Stimulated activated CD8-positive, alpha-beta memory T cell treated with anti-CD3 and anti-CD28 coated beads, Interleukin-4, amount 100 ng/mL, for 4 hours (primary cell): ENCODE measurements around the gene HSPA14.
"Not testable (repeated sequence)": the region's sequence is repeated elsewhere in the genome, so short reads cannot be mapped to it uniquely, and the experiment has no call there.

ENCODE experiments used
- DNase-seq, 2 donors: peaks; one replicate each; pipeline ENCODE4 v3.0.0-alpha.2; 2020; ENCODE audit warnings: low read depth in 2 of 2, low spot score in 1 of 2

The HSPA14 gene

DNA sequence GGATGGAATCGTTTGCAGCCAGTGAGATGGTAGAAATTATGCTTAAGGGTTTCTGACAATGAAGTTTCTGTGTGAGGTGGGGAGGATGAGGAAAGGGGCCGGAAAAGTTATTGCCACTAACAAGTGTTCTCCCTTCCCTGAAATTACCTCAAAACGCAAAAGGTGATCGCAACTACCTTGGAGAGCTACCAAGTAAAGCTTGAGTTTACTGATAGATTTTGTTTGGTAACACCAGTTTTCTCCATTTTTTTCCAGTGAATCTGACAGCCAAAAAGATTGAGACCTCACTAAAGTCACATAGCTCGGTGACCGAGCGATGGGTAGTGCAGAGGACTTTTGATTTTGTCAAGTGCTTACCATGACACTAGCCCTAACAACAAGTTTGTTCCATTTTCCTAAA lies 42.1 kb downstream of the HSPA14 start:
- no peak for DNase-seq

DNA sequence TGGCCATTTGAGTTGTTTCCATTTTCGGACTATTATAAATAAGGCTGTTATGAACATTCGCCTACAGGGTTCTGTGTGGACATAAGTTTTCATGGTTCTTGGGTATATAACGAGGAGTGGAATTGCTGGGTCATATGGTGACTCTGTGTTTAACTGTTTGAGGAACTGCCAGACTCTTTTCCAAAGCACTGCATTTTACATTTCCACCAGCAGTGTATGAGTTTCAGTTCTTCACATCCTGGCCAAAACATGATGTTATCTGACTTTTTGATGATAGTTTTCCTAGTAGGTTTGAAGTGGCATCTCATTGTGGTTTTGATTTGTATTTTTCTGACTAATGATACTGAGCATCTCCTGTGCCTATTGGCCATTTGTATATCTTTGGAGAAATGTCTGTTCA lies 46.0 kb downstream of the HSPA14 start:
- DNase-seq, result no peak

DNA sequence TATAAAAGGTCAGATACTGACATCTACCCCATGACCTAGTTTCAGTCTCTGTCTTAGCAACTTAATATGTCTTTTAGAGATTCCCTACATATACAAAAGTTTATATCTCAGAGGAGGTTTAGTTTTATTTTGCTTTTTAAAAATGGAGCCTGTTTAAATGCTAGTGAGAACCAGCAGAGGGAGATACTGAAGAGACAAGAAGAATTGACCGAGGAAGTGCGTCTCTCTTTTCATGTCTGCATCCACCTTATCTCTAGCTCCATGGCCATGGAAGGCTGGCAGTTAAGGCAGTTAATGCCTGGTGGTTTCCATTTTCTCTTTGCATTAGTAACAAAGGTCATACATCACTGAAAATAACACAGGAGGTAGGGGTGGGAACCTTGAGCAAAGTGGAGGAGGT lies 51.2 kb downstream of the HSPA14 start:
- DNase-seq, result no peak

DNA sequence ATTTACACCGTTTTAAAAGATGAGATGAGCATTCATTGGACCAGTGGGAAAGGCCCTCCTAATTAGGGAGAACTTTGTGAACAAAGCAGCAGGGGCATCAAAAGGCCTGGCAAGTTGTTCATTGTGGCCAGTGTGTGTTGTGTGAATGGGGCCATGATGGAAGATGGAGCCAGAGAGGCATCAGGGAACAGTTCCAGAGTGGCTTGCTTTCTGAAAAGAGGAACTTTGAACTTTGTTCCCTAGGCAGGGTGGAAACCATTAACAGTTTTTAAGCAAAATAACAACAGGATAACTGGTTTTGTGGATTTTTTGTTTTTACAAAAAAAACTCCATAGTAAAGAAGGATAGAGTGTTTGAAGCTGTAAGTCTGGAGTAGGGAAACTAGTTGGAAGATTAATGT lies 53.0 kb downstream of the HSPA14 start:
- no peak for DNase-seq

DNA sequence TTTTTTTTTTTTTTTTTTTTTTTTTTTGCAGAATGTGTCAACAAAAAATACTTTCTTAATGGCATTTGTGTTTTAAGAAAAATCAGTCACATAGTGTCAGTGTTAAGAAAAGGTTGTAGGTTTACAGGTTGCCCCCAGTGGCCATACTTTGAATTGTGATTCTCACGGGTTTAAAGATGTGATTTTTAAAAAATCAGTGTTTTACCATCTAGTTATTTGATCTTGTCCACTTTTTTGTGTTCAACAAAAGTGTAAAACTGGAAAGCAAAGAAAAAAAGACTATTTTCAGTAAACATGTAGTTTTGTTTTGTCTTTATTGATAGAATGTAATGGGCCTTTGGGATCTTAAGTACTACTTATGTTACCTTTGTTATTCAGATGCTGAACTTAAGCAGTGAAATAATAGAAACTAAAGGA lies 66.2 kb downstream of the HSPA14 start:
- DNase-seq, result no peak

- no peak for DNase-seq
These were observed 66.8 kb downstream of the HSPA14 start for GRCh38 chr10:14904864-14905263.

DNA sequence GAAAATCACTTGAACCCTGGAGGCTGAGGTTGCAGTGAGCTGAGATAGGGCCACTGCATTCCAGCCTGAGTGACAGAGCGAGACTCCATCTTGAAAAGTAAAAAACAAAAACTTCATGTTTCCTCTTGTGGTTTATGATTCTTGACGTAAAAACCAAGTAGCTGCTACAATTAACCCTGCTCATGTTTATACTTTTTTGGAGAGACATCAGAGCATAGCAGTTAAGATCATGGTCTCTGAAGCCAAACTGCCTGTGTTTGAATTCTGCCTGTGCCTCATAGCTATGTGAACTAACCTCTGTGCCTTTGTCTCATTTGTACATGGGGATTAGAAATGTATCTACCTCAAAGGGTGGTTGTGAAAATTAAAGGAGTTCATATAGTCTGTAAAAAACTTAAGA lies 67.8 kb downstream of the HSPA14 start:
- DNase-seq, result no peak

DNA sequence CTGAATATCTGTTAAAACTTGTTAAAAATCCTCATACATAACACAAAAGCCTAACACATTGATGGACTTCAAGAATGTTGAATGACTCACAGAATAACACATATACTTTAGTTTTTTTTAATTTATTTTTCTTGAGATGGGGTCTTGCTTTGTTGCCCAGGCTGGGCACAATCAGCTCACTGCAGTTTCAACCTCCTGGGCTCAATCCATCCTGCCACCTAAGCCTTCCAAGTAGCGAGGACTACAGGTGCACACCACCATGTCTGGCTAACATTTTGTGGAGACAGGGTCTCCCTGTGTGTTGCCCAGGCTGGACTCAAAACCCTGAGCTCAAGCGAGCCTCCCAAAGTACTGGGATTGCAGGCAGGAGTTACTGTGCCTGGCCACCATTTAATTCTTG lies 68.7 kb downstream of the HSPA14 start:
- DNase-seq, result no peak

DNA sequence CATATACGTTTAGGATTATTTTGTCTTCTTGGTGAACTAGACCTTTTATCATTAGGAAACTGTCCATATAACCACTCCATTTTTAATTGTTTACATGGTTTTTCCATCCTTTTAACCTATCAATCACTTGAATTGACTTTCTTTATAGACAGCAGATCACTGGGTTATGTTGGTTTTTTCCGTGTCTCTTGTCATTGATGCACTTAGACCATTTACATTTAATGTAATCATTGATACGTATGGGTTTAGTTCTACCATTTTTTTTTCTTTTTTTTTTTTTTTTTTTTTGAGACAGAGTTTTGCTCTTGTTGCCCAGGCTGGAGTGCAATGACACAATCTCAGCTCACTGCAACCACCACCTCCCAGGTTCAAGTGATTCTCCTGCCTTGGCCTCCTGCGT lies 69.5 kb downstream of the HSPA14 start:
- not testable (repeated sequence) for DNase-seq

DNA sequence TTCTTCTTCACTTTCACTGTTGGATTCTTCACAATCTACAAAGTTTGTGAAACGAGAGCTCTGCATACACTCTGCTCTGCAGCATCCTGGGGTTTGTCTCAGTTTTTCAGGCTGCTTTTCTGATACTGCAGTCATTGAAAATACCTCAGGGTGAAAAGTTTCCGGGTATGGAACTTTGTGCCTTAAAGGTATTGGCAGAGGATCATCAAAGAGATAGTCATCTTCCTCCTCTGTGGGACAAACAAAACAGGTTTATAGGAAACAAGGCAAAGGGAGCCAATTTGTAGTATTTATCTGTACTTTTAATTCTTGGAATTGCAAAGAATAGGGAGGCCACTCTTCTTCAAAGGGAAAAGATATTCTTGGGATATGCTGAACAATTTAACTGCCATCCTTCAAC lies 71.0 kb downstream of the HSPA14 start:
- no peak for DNase-seq

DNA sequence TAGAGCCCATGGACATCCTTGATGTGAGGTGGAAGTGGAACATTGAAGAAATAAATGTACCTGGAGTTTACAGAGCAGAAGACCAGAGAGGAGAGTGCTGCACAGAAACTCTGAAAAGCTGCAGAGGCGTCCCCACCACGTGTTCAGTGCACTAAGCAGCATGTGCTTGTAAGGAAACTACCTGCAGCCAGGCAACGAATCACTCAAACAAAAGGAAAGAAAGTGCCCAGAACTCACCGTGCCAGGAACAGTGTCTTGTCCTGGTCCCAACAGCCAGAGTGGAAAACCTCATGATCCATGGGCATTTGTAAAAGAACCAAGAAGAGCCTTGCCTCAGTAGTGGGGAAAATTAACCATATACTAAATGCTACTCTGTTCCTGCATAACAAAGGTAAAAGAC lies 72.8 kb downstream of the HSPA14 start:
- DNase-seq, result no peak

GRCh38 chr10:14911801-14912200 lies 73.7 kb downstream of the HSPA14 start:
- no peak for DNase-seq

DNA sequence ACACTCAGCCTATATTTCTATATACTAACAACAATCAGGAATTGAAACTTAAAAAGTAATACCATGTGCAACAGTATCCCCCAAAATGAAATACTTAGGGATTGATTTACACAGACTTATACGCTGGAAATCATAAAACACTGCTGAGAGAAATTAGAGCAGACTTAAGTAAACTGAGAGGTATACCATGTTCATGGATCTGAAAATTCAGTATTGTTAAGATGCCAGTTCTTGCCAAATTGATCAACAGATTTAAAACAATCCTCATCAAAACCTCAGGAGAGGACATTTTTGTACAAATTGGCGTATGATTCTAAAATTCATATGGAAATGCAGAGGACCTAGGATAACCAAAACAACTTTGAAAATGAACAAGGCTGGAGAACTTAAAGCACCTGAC lies 78.5 kb downstream of the HSPA14 start:
- no peak for DNase-seq

DNA sequence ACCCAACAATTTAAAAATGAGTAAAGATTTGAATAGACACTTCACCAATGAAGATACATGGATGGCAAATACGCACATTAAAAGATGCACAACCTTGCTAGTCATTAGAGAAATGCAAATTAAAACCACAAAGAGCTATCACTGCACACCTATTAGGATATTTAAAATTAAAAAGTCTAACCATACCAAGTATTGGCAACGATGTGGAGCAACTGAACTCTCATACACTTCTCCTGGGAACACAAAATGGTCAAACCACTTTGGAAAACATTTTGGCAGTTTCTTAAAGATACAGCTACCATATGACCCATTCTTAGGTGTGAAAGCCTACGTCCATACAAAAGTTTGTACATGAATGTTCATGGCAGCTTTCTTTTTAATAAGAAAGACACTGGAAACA lies 79.7 kb downstream of the HSPA14 start:
- no peak for DNase-seq

GRCh38 chr10:14918964-14919363 lies 80.9 kb downstream of the HSPA14 start:
- no peak for DNase-seq
